SH-SY5Y (cell line): ENCODE data around the gene LSM7.

Experiments
- GATA2 ChIP-seq: IDR thresholded peaks from 2 replicates; pipeline ENCODE4 v1.6.1; 2011; ENCODE audit warnings: mild to moderate bottlenecking, low read depth, low read length
- GATA3 ChIP-seq: IDR thresholded peaks from 2 replicates; pipeline ENCODE4 v1.6.1; 2011; ENCODE audit warnings: low read depth, mild to moderate bottlenecking, low read length, moderate library complexity

DNA sequence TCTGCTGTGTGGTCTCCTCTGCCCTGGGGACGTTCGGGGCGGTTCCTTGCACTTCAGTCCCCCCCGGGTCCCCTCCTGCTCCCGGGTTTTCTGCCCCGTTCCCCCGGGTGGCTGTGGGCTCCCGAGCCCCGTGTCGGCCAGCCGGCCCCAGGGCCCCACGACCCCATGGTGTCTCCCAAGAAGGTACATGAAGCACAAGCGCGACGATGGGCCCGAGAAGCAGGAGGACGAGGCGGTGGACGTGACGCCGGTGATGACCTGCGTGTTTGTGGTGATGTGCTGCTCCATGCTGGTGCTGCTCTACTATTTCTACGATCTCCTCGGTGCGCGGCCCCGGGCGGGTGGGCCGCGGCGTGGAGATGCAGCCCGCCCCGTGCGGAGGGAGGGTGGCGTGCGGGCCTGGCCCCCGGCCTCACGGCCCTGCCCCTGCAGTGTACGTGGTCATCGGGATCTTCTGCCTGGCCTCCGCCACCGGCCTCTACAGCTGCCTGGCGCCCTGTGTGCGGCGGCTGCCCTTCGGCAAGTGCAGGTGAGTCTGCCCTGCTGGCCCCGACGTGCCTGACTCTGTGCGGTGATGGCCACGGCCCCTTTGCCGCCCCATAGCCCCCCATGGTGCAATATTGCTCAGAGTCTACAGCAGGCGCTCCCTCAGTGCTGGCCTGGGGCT, 11.4 kb upstream of the LSM7 start:
- TF ChIP-seq GATA2, result no peak
- TF ChIP-seq GATA3, result no peak
